Lower lobe of right lung (tissue), 2 donors: Measurements from ENCODE around the gene STAG1. TPM values are rescaled to one million over a fixed set of nuclear protein-coding genes. Genes with fewer than 3 reads are reported as not detected.

ENCODE experiments used
- ATAC-seq, 2 donors: fragments of 200-7000 bp; cut with Tn5 transposase; one replicate each; pipeline ENCODE4 v1.9.1; 2020 to 2022; ENCODE audit warnings: mild to moderate bottlenecking in 2 of 2, moderate library complexity in 2 of 2
- DNase-seq: peaks from one replicate; pipeline ENCODE4 v3.0.0-alpha.2; 2020
- H3K27ac ChIP-seq: fragments of 200-600 bp; one replicate; pipeline ENCODE4 v1.8.0; 2022
- H3K27me3 ChIP-seq: fragments of 200-600 bp; one replicate; pipeline ENCODE4 v1.8.0; 2022; ENCODE audit warnings: low read depth
- H3K36me3 ChIP-seq: fragments of 200-600 bp; one replicate; pipeline ENCODE4 v1.8.0; 2022; ENCODE audit warnings: mild to moderate bottlenecking
- H3K4me1 ChIP-seq: fragments of 200-600 bp; one replicate; pipeline ENCODE4 v1.8.0; 2022
- H3K4me3 ChIP-seq: fragments of 200-600 bp; one replicate; pipeline ENCODE4 v1.8.0; 2022; ENCODE audit warnings: mild to moderate bottlenecking
- H3K9me3 ChIP-seq: fragments of 200-600 bp; one replicate; pipeline ENCODE4 v1.8.0; 2022
- intact Hi-C: fragments of 100-400 bp; cut with DNase I; formaldehyde crosslinking; loops from one replicate; pipeline ENCODE4 v1.11.0; 2022
- total RNA-seq: library from RNA; stranded (reverse); fragmentation: NEBNext Ultra II Directional; extraction: Animal tissue kit (Norgen Biotek cat#: 25700); gene quantifications from one replicate; pipeline ENCODE4 v1.2.1, GENCODE V29; 2021
- TF ChIP-seq, protein P1 (sequence below): fragments of 200-600 bp; IDR thresholded peaks from one replicate; pipeline ENCODE4 v1.8.0; 2022; ENCODE audit warnings: antibody characterized with exemption, mild to moderate bottlenecking
- donor health status: DM: no; HTN: yes; CAD: no; lungs with severe emphysema.

The STAG1 gene
- total RNA-seq, 1 donor from 2014 or later: 41.3 TPM

DNA sequence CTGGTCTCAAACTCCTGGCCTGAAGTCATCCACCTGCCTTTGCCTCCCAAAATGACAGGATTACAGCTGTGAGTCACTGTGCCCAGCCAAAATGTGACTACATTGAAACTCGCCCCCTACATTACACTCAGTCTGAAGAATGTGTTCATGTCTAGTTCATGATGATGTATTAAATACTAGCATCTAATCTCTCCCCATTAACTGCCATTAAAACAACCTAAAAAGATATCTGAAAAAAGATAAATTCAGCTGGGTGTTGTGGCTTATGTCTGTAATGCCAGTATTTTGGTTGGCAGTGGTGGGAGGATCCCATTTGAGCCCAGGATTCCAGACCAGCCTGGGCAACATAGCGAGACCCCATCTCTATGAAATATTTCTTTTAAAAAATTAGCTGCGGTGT is 342.6 kb downstream of the STAG1 start:
- H3K27ac ChIP-seq: no peak overlapping the region
- H3K4me3 ChIP-seq: no peak overlapping the region
- H3K4me1 ChIP-seq: no peaks in the 10 kb centered on the region
- intact Hi-C loops: no loop called here
- H3K27me3 ChIP-seq: no peaks in the 10 kb centered on the region
- no peaks in the 10 kb centered on the region for H3K9me3 ChIP-seq
- TF ChIP-seq, protein P1, sequence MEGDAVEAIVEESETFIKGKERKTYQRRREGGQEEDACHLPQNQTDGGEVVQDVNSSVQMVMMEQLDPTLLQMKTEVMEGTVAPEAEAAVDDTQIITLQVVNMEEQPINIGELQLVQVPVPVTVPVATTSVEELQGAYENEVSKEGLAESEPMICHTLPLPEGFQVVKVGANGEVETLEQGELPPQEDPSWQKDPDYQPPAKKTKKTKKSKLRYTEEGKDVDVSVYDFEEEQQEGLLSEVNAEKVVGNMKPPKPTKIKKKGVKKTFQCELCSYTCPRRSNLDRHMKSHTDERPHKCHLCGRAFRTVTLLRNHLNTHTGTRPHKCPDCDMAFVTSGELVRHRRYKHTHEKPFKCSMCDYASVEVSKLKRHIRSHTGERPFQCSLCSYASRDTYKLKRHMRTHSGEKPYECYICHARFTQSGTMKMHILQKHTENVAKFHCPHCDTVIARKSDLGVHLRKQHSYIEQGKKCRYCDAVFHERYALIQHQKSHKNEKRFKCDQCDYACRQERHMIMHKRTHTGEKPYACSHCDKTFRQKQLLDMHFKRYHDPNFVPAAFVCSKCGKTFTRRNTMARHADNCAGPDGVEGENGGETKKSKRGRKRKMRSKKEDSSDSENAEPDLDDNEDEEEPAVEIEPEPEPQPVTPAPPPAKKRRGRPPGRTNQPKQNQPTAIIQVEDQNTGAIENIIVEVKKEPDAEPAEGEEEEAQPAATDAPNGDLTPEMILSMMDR: no peak
- DNase-seq: no peak
- no peak for ATAC-seq
- H3K36me3 ChIP-seq: peaks cover 13% of the 10 kb centered on the region

DNA sequence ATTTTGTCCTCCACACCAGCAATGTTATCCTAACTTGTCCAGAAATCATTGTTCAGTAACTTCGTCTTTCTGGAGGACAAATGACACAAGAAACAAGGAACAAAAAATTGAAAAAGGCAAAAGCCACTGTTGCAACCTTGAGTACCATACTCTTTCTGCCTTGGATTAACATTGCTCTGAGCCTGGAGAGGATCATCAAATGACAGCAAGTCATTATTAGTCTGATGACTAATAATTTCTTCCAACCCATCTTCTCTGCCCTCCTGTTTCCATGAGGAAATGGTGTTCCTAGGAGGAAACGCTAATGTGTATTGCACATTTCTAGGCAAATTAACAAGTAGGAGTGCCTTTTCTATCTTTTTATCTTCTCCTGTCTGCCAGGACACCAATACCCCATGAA is 348.1 kb downstream of the STAG1 start:
- peaks cover 5% of the 10 kb centered on the region for H3K36me3 ChIP-seq
- DNase-seq: no peak
- H3K27me3 ChIP-seq: no peaks in the 10 kb centered on the region
- no peak overlapping the region for H3K4me3 ChIP-seq
- no peaks in the 10 kb centered on the region for H3K9me3 ChIP-seq
- no peak overlapping the region for H3K27ac ChIP-seq
- ATAC-seq: no peak
- TF ChIP-seq, protein P1: no peak
- no peaks in the 10 kb centered on the region for H3K4me1 ChIP-seq
- intact Hi-C loops: no loop called here

DNA sequence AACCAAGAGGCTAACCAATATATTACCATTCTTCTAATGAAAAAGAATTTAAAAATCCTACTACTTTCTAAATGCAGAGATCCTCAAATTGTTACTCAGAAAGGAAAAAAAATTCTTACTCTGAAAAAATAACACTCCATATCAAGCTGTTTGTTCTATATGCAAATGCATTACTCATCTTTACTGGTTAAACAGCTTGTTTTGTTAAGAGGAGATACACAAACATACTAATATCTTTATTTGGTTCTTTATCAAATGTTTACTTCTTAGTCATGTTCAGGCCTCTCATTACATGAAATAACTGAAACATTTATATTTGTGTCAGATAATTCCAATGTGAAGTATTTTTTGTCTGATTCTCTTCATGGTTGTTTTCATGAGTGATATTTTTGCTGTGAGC is 355.3 kb downstream of the STAG1 start:
- ATAC-seq: no peak
- Histone ChIP-seq H3K36me3 (peaks cover 6% of the 10 kb centered on the region), H3K27ac (no peak overlapping the region), H3K9me3 (no peaks in the 10 kb centered on the region), H3K4me3 (no peak overlapping the region), H3K4me1 (no peaks in the 10 kb centered on the region), H3K27me3 (no peaks in the 10 kb centered on the region)
- TF ChIP-seq, protein P1: no peak
- intact Hi-C loops: no loop called here
- DNase-seq: no peak

DNA sequence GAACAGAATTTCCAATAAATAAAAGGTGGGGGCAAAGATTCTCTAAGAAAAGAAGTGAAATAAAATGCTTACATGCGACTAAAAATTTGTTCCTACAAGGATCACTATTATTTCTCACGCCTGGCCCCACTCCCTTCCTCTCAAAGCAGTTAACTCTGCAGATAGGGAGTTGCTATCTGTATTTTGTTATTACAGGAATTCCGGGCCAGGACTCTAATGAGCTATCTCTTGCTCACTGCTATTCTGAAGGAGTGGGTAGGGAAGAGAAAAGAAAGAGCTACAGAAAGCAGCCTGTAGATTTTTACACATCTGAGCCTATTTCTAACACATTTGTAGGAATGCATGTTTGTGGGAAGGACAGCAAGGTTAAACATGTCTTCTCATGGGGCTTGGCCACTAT is 361.6 kb downstream of the STAG1 start:
- no peaks in the 10 kb centered on the region for H3K4me1 ChIP-seq
- ATAC-seq: no peak
- TF ChIP-seq, protein P1: no peak
- no peak overlapping the region for H3K27ac ChIP-seq
- no peak for DNase-seq
- no peak overlapping the region for H3K4me3 ChIP-seq
- intact Hi-C loops: no loop called here
- no peaks in the 10 kb centered on the region for H3K27me3 ChIP-seq
- H3K36me3 ChIP-seq: no peaks in the 10 kb centered on the region
- H3K9me3 ChIP-seq: no peaks in the 10 kb centered on the region

DNA sequence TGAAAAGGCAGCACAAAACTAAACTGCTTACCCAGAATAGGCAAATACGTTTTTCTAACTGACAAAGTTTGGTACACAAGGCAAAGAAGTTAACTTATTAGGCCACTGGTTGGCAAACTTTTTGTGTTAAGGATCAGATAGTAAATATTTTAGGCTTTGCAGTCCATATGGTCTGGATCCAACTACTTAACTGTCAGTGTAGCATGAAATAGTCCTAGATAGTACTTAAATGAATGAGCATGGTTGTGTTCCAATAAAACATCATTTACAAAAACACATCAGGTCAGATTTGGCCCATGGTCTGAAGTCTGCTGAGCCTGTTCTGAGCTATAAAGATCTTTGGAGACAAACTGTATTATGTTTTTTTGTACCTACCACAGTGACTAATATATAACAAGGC is 365.1 kb downstream of the STAG1 start:
- intact Hi-C loops: no loop called here
- H3K27ac ChIP-seq: no peak overlapping the region
- H3K9me3 ChIP-seq: no peaks in the 10 kb centered on the region
- no peaks in the 10 kb centered on the region for H3K36me3 ChIP-seq
- H3K4me1 ChIP-seq: no peaks in the 10 kb centered on the region
- ATAC-seq (no peak), DNase-seq (no peak)
- H3K4me3 ChIP-seq: no peak overlapping the region
- TF ChIP-seq, protein P1: no peak
- no peaks in the 10 kb centered on the region for H3K27me3 ChIP-seq

DNA sequence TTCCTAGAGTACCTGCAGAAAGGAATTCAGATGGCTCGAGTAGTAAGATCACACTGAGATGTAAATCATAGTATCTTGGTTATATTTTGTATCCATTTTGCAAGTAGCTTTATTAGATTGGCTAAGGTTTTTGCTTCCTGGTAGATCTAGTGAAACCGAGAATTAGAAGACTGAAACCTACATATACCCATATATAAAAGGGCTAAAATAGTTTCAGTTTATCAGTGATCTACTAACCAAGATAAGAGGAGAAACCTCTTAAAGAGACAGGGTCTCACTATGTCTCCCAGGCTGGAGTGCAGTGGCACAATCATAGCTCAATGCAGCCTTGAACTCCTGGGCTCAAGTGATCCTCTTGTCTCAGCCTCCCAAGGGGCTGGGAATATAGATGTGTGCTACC is 366.7 kb downstream of the STAG1 start:
- Histone ChIP-seq H3K4me3 (no peak overlapping the region), H3K4me1 (no peaks in the 10 kb centered on the region), H3K27ac (no peak overlapping the region), H3K36me3 (no peaks in the 10 kb centered on the region), H3K27me3 (no peaks in the 10 kb centered on the region), H3K9me3 (no peaks in the 10 kb centered on the region)
- intact Hi-C loops: no loop called here
- TF ChIP-seq, protein P1: no peak
- DNase-seq: no peak
- no peak for ATAC-seq
